DMS153 (cell line): ENCODE results near the gene MRLN.
"Not testable (repeated sequence)": the region's sequence is repeated elsewhere in the genome, so short reads cannot be mapped to it uniquely, and the experiment has no call there.

Experiments used
- DNase-seq: peaks from one replicate; lab custom pipeline; 2025; lab: John Stamatoyannopoulos, UW

Gene MRLN

DNA sequence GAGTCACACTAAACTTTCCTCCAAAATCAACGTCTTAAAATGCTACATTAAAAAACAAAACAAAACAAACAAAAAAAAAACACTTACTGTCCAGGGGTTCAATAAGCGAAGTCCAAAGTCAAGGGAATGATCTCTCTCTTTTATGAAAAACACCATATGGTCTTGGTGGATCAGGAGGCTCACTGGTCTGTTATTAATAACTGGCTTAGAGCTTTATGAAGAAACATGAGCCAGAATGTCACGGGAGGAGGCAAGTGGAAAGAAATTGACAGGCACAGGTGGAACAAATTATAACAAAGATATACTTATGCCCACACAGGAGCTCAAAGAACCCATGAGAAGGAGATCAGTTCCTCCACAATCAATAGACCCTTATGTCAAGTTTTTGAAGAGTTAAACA, at the start of gene MRLN:
Gene MRLN, minus strand, starts transcription at position 189 of the 400 bp plus-strand sequence.
- DNase-seq, result no peak

- no peak for DNase-seq
Observed at GRCh38 chr10:59801171-59801570, 47.9 kb upstream of the MRLN start.

DNA sequence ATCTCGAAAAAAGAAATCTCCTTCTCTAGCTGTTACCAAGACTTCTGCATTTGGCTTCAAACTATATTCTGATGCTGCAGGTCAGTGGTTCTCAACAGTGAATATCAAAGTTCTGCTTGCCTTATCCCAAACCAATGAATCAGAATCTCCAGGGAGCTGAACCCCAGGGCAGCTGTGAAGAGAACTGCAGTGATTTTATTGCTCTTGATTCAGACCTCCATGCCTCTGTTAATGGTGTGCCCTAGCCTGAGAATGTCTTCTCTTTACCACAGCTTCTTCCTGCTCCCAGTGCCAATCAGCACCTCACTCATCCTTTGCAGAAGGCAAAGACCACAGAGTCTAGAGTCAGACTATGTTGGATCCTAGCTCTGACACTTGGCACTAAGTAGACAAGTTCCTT, 46.2 kb upstream of the MRLN start:
- no peak for DNase-seq

DNA sequence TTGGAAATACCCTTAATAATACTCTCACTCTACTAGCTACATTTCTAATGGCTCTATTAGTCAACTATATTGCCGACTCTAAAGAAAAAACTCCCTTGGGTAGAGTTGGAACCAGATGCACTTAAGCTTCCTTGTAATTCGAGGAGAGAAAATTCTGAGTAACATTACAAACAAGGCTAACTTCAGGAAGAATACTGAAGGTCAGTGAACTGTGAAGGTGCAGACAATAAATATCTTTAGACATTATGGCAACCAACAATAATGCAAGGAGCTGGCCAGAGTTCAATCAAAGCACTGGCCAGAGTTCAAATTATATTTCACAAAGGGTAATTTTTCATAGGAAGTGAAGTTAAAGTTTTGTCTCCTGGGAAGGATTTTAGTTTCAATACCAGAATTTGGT, 40.7 kb upstream of the MRLN start:
- no peak for DNase-seq

- DNase-seq, result no peak
Observed at GRCh38 chr10:59792812-59793211, 39.6 kb upstream of the MRLN start.

DNA sequence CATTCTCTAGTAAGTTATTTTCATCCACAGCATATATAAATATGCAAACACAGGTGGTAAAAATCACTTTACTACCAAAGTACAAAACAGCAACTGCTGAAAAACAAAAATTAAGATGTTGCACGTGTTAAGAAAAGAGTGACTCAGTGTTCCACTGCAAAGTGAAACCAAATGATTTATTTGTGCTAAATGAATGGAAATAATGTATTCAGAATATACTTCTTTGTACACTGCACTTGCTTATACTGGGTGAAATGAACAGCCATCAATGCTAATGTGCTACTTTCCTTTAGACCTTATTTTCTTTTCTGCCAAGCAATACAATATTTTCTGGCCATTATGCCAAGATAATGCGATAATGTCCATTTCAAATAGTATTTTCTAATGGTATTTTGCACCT, 38.3 kb upstream of the MRLN start:
- no peak for DNase-seq

DNA sequence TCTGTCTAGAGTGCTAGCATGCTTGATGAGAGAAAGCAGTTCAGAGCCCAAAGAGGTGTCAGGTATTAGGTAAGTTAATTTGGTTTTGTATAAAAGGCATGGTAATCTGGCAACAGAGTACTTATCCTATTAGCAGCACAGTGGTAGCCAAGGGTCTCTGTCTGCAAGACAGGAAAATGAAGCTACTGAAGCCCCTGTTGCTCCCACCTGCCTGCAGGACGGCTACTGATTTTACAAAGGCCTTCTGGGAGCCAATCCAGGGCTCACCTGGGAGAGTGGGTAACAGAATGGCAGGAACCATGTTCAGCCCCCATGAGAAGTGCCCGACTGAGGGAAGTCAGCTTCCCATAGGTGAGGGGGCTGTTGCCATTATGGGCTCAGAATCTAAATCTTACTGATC, 36.8 kb upstream of the MRLN start:
- DNase-seq, result not testable (repeated sequence)

DNA sequence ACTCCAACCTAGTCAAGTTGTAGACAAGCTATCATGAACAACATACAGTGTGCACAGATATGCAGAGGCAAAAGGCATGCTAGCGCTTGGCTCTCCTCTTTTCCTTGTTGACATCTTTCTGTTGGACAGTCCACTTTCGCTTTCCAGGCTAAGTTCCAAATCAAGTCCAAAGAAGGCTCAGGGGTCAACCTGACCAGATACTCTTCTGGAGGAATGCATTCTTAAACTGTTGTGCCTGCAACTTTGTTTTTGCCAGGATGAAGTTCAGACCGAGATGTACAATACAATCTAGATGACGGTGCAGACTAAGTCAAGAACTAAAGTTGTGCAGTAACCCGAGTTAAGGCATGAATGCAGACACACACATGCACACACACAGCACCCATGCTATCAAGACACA, 35.7 kb upstream of the MRLN start:
- not testable (repeated sequence) for DNase-seq

GRCh38 chr10:59787032-59787431, 33.8 kb upstream of the MRLN start:
- DNase-seq, result not testable (repeated sequence)

DNA sequence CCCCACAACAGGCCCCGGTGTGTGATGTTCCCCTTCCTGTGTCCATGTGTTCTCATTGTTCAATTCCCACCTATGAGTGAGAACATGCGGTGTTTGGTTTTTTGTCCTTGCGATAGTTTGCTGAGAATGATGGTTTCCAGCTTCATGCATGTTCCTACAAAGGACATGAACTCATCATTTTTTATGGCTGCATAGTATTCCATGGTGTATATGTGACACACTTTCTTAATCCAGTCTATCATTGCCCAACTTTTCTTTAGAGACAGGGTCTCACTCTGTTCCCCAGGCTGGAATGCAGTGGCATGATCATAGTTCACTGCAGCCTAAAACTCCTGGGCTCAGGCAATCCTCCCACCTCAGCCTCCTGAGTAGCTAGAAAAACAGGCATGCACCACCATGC, 32.2 kb upstream of the MRLN start:
- DNase-seq, result not testable (repeated sequence)

DNA sequence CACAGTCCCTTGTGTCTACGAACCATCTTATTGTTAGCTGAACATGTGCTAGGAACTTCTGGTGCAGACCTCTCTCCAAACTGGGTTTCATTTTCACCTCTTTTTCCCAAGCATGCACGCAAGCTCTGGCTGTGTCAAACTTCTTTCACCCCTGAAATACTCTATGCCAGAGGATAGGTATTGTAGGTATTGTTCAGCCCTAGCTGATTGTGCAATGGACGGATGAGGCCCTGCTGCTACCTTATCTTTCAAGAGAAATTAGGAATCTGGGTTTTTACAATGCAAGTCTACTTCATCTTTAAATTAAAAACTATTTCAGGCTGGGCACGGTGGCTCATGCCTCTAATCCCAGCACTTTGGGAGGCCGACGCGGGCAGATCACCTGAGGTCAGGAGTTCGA, 28.3 kb upstream of the MRLN start:
- no peak for DNase-seq

GRCh38 chr10:59779756-59780533, 26.7 kb upstream of the MRLN start:
- DNase-seq, result no peak

DNA sequence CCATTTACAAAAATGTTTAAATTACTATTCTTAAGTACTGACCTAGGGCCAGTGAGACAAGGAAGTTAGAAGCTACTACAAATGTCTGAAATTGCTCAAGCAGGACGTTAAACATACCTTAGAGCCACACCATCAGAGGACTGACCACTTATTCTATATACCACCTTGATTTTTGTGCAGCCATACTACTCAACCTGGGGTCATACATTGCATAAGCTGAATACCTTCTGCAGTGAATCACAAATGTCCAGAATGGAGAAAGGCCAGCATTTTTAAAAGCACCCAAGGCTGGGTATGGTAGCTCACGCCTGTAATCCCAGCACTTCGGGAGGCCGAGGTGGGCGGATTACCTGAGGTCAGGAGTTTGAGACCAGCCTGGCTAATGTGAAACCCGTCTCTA, 21.2 kb upstream of the MRLN start:
- no peak for DNase-seq

DNA sequence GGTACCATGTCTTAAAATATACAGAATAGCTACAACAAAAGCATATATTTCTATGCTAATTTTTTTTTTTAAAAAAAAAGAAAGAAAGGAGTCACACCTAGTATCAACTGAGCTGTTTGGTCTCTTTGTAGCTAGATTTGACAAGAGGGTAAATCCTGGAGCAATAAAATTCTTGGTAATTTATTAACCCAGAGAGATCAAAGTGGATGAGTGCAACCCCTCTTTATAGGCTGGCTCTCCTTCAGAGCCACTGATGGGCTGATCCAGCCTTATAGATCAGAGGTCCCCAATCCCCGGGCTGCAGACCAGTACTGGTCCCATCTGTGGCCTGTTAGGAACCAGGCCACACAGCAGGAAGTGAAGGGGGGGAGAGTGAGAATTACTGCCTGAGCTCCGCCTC, 19.8 kb upstream of the MRLN start:
- no peak for DNase-seq

DNA sequence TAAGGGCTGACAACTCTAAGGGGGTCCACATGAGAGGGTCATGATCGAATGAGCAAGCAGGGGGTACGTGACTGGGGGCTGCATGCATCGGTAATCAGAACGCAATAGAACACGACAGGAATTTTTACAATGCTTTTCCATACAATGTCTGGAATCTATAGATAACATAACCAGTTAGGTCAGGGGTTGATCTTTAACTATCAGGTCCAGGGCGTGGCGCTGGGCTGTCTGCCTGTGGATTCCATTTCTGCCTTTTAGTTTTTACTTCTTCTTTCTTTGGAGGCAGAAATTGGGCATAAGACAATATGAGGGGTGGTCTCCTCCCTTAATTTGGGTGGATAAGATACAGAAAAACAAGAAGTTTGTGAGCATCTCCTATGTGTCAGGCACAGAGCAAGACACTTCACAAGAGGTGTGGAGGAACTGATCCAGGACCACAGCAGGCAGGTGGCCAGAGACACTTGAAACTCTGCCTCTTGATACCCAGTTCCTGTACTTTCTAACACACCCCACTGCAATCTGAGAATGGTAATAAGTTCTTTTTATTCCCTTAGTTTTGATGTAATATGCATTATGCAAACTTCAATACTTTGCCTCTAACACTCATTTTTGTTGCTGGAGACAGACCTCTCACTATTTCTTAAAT, 18.0 kb upstream of the MRLN start:
- DNase-seq, result no peak

DNA sequence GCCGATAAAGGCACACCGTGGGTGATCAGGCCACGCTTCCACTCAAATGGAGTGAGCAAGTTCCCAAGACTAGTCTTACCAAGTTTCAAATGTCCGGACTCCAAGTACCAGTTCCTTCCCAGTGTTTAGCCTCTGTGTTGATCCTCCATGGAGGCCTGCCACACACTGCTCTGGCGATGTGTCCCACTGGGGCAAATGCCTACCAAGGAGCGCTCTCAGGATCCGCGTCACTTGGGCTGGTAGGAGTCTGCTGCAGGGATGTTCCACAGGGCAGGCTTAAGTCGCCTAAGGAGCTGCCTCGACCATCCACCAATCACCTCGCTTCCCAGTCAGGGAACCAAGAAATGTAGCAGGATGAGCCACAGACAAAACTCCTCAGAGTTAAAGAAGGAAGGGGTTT, 17.4 kb upstream of the MRLN start:
- no peak for DNase-seq

- no peak for DNase-seq
Observed at GRCh38 chr10:59762505-59762904, 9.2 kb upstream of the MRLN start.

DNA sequence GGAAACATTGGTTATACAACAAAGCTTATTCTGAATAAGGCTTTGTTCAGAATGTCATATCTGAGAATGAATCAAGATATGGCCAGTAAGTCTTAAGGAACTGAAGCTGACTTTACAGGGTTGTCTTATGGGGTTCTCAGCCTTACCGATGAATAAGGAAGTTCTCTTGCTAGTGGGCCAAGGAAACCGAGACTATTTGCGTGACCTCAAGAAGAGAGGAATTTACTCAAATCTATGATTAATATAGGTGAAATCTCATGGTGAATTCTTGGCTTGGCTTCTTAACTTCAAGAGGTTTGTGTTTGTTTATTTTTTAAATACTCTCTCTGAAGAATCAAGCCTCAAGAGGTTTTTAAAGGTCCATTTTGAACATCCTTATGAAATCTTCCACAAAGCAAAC, 4.7 kb upstream of the MRLN start:
- no peak for DNase-seq

GRCh38 chr10:59754951-59755350, 1.7 kb upstream of the MRLN start:
- DNase-seq, result no peak

DNA sequence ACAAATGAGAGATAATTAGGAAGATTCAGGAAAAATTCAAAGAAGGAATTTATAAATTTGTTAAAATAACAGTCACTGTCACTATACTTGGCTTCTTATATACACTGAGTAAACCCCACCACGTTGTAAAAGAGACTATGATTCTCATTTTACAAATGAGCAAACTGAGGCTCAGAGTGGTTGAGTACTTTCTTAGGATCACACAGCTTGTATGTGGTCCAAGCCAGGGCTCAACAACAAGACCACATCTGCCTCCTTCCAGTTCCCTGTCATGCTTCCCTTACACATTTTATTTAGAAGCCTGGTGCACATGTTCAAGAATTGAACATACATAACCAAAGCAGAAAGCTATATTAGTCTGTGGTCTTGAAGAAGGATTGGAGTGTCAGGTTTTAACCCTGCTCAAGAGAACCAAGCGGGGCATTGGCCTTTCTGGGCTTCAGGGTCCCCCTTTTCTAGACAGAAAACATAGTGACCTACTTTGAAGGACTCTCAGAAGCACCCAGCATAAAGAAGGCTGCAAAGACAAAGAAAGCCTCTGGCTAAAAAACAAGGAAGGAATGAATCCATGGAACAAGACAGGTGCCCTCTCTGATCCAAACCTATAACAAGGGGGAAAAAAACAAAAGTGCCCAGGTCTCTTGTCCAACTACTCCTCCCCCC, 846 bp downstream of the MRLN start:
- no peak for DNase-seq

DNA sequence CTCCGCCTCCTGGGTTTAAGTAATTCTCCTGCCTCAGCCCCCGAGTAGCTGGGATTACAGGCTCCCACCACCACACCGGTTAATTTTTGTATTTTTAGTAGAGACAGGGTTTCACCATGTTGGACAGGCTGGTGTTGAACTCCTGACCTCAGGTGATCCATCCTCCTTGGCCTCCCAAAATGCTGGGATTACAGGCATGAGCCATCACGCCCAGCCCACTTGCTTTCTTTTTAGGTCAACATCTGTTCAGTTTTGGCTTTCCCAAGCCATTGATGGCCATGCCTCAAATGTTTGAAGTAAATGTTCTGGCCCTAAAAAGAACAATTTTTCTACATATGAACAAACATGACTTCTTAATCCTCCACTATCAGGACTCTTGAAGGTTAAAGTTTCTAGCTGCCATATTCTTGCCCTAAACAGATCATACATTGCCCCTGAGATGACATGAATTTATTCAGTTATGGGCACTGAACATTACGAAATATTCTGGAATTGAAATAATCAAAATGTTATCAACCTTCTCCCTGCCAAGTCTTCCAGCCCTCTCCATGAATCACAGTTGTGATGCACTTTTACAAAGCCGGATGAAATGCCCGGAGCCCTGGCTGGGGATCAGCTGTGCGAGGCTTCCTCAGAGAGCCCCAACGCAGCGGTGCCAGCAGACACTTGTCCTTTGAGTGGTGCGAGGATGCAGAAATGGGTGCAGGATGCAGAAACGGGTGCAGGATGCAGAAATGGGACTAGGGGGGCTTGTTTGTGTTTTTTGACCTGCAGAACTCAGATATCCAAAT, 2.9 kb downstream of the MRLN start:
- no peak for DNase-seq

- DNase-seq, result no peak
Observed at GRCh38 chr10:59748834-59749233, 4.4 kb downstream of the MRLN start.
